HG02763 (cell line): ENCODE data around the gene ACVR1C.
"Not testable (repeated sequence)": the region's sequence is repeated elsewhere in the genome, so short reads cannot be mapped to it uniquely, and the experiment has no call there.

Experiments
- ATAC-seq: cut with Tn5 transposase; IDR thresholded peaks from one replicate; pipeline ENCODE4 v1.9.1; 2021; ENCODE audit warnings: mild to moderate bottlenecking, moderate library complexity; ENCODE audit not compliant: unreplicated experiment

The ACVR1C gene

GRCh38 chr2:157587576-157587975 lies 41.1 kb downstream of the ACVR1C start:
- ATAC-seq, result no peak

- ATAC-seq, result no peak
These were observed 54.5 kb downstream of the ACVR1C start for GRCh38 chr2:157574165-157574564.

GRCh38 chr2:157572725-157573124 lies 55.9 kb downstream of the ACVR1C start:
- peak; percentile 61 for ATAC-seq

GRCh38 chr2:157566623-157567022 lies 62.0 kb downstream of the ACVR1C start:
- ATAC-seq, result not testable (repeated sequence)

- ATAC-seq, result not testable (repeated sequence)
These were observed 62.6 kb downstream of the ACVR1C start for GRCh38 chr2:157566113-157566512.

GRCh38 chr2:157565550-157565949 lies 63.1 kb downstream of the ACVR1C start:
- no peak for ATAC-seq

GRCh38 chr2:157559890-157560289 lies 68.8 kb downstream of the ACVR1C start:
- ATAC-seq, result no peak

GRCh38 chr2:157559461-157559860 lies 69.2 kb downstream of the ACVR1C start:
- no peak for ATAC-seq

- ATAC-seq, result no peak
These were observed 69.6 kb downstream of the ACVR1C start for GRCh38 chr2:157559061-157559460.

- ATAC-seq, result no peak
These were observed 70.9 kb downstream of the ACVR1C start for GRCh38 chr2:157557770-157558169.

GRCh38 chr2:157540102-157540501 lies 88.6 kb downstream of the ACVR1C start:
- ATAC-seq, result no peak

- no peak for ATAC-seq
These were observed 90.6 kb downstream of the ACVR1C start for GRCh38 chr2:157538064-157538463.

GRCh38 chr2:157536815-157537214 lies 91.8 kb downstream of the ACVR1C start:
- no peak for ATAC-seq

GRCh38 chr2:157528963-157529751 lies 99.5 kb downstream of the ACVR1C start:
- ATAC-seq, result no peak

GRCh38 chr2:157526070-157526469 lies 102.6 kb downstream of the ACVR1C start:
- ATAC-seq, result no peak

GRCh38 chr2:157523270-157524247 lies 105.1 kb downstream of the ACVR1C start:
- no peak for ATAC-seq

- ATAC-seq, result not testable (repeated sequence)
These were observed 113.7 kb downstream of the ACVR1C start for GRCh38 chr2:157514966-157515365.

GRCh38 chr2:157509744-157510143 lies 118.9 kb downstream of the ACVR1C start:
- ATAC-seq, result no peak

GRCh38 chr2:157508676-157509075 lies 120.0 kb downstream of the ACVR1C start:
- ATAC-seq, result no peak

- ATAC-seq, result no peak
These were observed 122.1 kb downstream of the ACVR1C start for GRCh38 chr2:157506586-157506985.

- ATAC-seq, result no peak
These were observed 124.0 kb downstream of the ACVR1C start for GRCh38 chr2:157504623-157505022.

GRCh38 chr2:157501026-157501425 lies 127.6 kb downstream of the ACVR1C start:
- ATAC-seq, result no peak
